ENCODE measurements around the gene TOP2A. TPM values are rescaled to one million over a fixed set of nuclear protein-coding genes. Genes with fewer than 3 reads are reported as not detected.

TOP2A gene
- total and polyA plus RNA-seq, 9 of the 15 experiments (the other 6 are each of a cell fraction or from before 2014, with no cell fraction given) = 133 to 347 (median 259) TPM

DNA sequence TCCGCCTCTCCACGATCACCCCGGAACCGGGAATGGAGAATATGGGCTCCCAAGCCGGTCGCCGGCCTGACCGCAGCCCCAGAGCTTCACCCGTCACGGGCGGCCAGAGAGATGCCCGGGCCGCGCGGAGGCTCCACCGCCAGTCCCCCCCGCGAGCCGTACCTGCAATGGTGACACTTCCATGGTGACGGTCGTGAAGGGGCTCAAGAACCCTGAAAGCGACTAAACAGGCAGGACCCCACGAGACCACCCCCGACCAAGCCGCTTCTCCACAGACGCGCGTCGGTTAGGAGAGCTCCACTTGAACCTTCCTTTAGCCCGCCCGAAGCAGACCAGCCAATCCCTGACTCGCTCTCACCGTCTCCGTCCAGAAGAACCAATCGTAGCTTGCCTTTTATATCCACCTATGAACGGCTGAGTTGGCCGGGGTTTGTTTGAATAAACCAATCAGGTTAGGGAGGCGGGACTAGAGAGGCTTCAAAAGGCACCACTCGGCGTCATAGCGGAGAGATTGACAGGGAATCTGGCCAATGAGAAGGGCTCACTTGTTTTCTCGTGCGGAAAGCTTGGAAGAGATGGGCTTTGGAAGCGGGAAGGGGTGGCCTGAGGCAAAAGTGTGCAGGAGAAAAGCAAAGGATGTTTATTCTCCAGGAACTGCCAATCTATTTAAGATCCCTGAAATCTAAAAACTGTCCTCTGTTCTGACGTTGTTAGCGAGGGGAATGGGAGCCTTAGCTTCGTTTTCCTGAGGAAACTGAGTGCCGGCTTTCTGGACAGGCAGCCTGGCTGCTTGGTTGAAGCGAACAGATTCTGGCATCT, at the start of gene TOP2A (continued):
- TF ChIP-seq, protein P1, sequence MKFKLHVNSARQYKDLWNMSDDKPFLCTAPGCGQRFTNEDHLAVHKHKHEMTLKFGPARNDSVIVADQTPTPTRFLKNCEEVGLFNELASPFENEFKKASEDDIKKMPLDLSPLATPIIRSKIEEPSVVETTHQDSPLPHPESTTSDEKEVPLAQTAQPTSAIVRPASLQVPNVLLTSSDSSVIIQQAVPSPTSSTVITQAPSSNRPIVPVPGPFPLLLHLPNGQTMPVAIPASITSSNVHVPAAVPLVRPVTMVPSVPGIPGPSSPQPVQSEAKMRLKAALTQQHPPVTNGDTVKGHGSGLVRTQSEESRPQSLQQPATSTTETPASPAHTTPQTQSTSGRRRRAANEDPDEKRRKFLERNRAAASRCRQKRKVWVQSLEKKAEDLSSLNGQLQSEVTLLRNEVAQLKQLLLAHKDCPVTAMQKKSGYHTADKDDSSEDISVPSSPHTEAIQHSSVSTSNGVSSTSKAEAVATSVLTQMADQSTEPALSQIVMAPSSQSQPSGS (CRISPR knock-in tag; IDR thresholded peaks at IDR 0.05) = no peak
- TF ChIP-seq RUNX1 (IDR thresholded peaks at IDR 0.05; ENCODE audit: low read depth) (no peak), CSDE1 (IDR thresholded peaks at IDR 0.05) (no peak), HDAC8 (tag; IDR thresholded peaks at IDR 0.05) (no peak), ZNF551 (CRISPR knock-in tag; IDR thresholded peaks at IDR 0.05) (no peak), ZNF75A (CRISPR knock-in tag; IDR thresholded peaks at IDR 0.05) (no peak), SRSF7 (optimal IDR thresholded peaks at IDR 0.05; ENCODE audit: low read depth, low read length) (no peak), PML (IDR thresholded peaks at IDR 0.05; ENCODE audit: low read length) (peak; percentile 62), ZNF57 (CRISPR knock-in tag; IDR thresholded peaks at IDR 0.05) (no peak), GTF2F1 (IDR thresholded peaks at IDR 0.05; ENCODE audit: low read depth, low read length) (no peak), CREM (IDR thresholded peaks at IDR 0.05; ENCODE audit: low read depth) (peak; percentile 81), OTX1 (CRISPR knock-in tag; IDR thresholded peaks at IDR 0.05) (no peak), PCBP1 (IDR thresholded peaks at IDR 0.05; ENCODE audit: low read depth, low read length, poor library complexity, severe bottlenecking) (no peak)
- TF ChIP-seq, protein P2, sequence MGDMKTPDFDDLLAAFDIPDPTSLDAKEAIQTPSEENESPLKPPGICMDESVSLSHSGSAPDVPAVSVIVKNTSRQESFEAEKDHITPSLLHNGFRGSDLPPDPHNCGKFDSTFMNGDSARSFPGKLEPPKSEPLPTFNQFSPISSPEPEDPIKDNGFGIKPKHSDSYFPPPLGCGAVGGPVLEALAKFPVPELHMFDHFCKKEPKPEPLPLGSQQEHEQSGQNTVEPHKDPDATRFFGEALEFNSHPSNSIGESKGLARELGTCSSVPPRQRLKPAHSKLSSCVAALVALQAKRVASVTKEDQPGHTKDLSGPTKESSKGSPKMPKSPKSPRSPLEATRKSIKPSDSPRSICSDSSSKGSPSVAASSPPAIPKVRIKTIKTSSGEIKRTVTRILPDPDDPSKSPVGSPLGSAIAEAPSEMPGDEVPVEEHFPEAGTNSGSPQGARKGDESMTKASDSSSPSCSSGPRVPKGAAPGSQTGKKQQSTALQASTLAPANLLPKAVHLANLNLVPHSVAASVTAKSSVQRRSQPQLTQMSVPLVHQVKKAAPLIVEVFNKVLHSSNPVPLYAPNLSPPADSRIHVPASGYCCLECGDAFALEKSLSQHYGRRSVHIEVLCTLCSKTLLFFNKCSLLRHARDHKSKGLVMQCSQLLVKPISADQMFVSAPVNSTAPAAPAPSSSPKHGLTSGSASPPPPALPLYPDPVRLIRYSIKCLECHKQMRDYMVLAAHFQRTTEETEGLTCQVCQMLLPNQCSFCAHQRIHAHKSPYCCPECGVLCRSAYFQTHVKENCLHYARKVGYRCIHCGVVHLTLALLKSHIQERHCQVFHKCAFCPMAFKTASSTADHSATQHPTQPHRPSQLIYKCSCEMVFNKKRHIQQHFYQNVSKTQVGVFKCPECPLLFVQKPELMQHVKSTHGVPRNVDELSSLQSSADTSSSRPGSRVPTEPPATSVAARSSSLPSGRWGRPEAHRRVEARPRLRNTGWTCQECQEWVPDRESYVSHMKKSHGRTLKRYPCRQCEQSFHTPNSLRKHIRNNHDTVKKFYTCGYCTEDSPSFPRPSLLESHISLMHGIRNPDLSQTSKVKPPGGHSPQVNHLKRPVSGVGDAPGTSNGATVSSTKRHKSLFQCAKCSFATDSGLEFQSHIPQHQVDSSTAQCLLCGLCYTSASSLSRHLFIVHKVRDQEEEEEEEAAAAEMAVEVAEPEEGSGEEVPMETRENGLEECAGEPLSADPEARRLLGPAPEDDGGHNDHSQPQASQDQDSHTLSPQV (IDR thresholded peaks at IDR 0.05) = peak; percentile 61; the same call in 1 of the 2 replicates
- TF ChIP-seq, protein P3, sequence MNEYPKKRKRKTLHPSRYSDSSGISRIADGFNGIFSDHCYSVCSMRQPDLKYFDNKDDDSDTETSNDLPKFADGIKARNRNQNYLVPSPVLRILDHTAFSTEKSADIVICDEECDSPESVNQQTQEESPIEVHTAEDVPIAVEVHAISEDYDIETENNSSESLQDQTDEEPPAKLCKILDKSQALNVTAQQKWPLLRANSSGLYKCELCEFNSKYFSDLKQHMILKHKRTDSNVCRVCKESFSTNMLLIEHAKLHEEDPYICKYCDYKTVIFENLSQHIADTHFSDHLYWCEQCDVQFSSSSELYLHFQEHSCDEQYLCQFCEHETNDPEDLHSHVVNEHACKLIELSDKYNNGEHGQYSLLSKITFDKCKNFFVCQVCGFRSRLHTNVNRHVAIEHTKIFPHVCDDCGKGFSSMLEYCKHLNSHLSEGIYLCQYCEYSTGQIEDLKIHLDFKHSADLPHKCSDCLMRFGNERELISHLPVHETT (CRISPR knock-in tag; conservative IDR thresholded peaks at IDR 0.05 in 1 of 2, IDR thresholded peaks at IDR 0.05 in 1 of 2) = no peak; a peak in 1 of 4 replicates
- TF ChIP-seq, protein P4, sequence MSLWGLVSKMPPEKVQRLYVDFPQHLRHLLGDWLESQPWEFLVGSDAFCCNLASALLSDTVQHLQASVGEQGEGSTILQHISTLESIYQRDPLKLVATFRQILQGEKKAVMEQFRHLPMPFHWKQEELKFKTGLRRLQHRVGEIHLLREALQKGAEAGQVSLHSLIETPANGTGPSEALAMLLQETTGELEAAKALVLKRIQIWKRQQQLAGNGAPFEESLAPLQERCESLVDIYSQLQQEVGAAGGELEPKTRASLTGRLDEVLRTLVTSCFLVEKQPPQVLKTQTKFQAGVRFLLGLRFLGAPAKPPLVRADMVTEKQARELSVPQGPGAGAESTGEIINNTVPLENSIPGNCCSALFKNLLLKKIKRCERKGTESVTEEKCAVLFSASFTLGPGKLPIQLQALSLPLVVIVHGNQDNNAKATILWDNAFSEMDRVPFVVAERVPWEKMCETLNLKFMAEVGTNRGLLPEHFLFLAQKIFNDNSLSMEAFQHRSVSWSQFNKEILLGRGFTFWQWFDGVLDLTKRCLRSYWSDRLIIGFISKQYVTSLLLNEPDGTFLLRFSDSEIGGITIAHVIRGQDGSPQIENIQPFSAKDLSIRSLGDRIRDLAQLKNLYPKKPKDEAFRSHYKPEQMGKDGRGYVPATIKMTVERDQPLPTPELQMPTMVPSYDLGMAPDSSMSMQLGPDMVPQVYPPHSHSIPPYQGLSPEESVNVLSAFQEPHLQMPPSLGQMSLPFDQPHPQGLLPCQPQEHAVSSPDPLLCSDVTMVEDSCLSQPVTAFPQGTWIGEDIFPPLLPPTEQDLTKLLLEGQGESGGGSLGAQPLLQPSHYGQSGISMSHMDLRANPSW (CRISPR knock-in tag; IDR thresholded peaks at IDR 0.05) = no peak
- TF ChIP-seq, protein P5, sequence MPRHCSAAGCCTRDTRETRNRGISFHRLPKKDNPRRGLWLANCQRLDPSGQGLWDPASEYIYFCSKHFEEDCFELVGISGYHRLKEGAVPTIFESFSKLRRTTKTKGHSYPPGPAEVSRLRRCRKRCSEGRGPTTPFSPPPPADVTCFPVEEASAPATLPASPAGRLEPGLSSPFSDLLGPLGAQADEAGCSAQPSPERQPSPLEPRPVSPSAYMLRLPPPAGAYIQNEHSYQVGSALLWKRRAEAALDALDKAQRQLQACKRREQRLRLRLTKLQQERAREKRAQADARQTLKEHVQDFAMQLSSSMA (CRISPR knock-in tag; IDR thresholded peaks at IDR 0.05) = no peak
